Measurements from ENCODE around the gene RAB5B. TPM values are rescaled to one million over a fixed set of nuclear protein-coding genes. Genes with fewer than 3 reads are reported as not detected.

The RAB5B gene
- total and polyA plus RNA-seq, 2 donors (not counting 3 experiments of a cell fraction or from before 2014, with no cell fraction given), result 103 to 105 TPM

- no peak for TF ChIP-seq POLR2AphosphoS5 (IDR thresholded peaks at IDR 0.05; ENCODE audit: insufficient read depth, low read depth, low read length)
- TF ChIP-seq GATA2 (IDR thresholded peaks at IDR 0.05; ENCODE audit: insufficient read depth, insufficient read length, low read depth, low read length), result no peak
- TF ChIP-seq MAX (IDR thresholded peaks at IDR 0.05; ENCODE audit: insufficient read depth, insufficient read length), result no peak
- intact Hi-C loops (cut with micrococcal nuclease) (no loop called here), dilution Hi-C loops (cut with MboI; ENCODE audit: extremely low pct_ligation_motif_present, low sequenced_read_pairs) (no loop called here)
- no peaks in the 10 kb centered on the region for H4K20me1 ChIP-seq (replicated peaks; ENCODE audit: control insufficient read depth, extremely low read depth, insufficient read depth, low read length)
- H3K27me3 ChIP-seq (ENCODE audit: control insufficient read depth in 2 of 2, insufficient read depth in 2 of 2, low read length in 2 of 2), result no peaks in the 10 kb centered on the region
- no peaks in the 10 kb centered on the region for H3K9me3 ChIP-seq (replicated peaks; ENCODE audit: control insufficient read depth, insufficient read depth, low read length)
- no peak overlapping the region for H3K4me2 ChIP-seq (ENCODE audit: insufficient read depth, low read length)
- peaks cover 2 to 9% of the 10 kb centered on the region in 2 experiments for H3K36me3 ChIP-seq (ENCODE audit: control insufficient read depth in 2 of 2, extremely low read depth in 1 of 2, insufficient read depth in 2 of 2, low read length in 2 of 2)
- DNase-seq (ENCODE audit: low read depth, low spot score), result no peak
- peaks cover 3% of the 10 kb centered on the region for H3K79me2 ChIP-seq (ENCODE audit: control insufficient read depth, insufficient read depth, low read length)
- H3K27ac ChIP-seq (ENCODE audit: insufficient read depth, low read depth, low read length), result no peak overlapping the region
- no TSS peak for BruUV-seq (replicated peaks)
- ChIA-PET POLR2A (no interaction called here), CTCF (interaction anchor here (0.7 to 1.7 kb wide), 4 partner anchors 8 to 41 kb away, joined by 3 to 11 read pairs (median 6); no protein-coding TSS in a partner anchor)
- H3K9me1 ChIP-seq (replicated peaks; ENCODE audit: control insufficient read depth, extremely low read depth, insufficient read depth, low read length), result no peaks in the 10 kb centered on the region
- no peak overlapping the region for H2AFZ ChIP-seq (ENCODE audit: low read depth, low read length)
- H3K4me1 ChIP-seq (ENCODE audit: control insufficient read depth, extremely low read depth, insufficient read depth, low read length), result peaks cover 6% of the 10 kb centered on the region
- H3K9ac ChIP-seq (replicated peaks; ENCODE audit: extremely low read depth, insufficient read depth, low read length), result no peak overlapping the region
- H3K4me3 ChIP-seq (replicated peaks in 1 of 3; ENCODE audit: insufficient read depth in 1 of 3, low read depth in 1 of 3, low read length in 3 of 3), result no peak overlapping the region
- FAIRE-seq, result no peak
Measured at GRCh38 chr12:56037161-56037560, 63.3 kb downstream of the RAB5B start.

- Histone ChIP-seq H3K36me3 (ENCODE audit: control insufficient read depth in 2 of 2, extremely low read depth in 1 of 2, insufficient read depth in 2 of 2, low read length in 2 of 2) (peaks cover 0 to 7% of the 10 kb centered on the region in 2 experiments), H3K9me3 (replicated peaks; ENCODE audit: control insufficient read depth, insufficient read depth, low read length) (no peaks in the 10 kb centered on the region), H3K27ac (ENCODE audit: insufficient read depth, low read depth, low read length) (no peak overlapping the region), H4K20me1 (replicated peaks; ENCODE audit: control insufficient read depth, extremely low read depth, insufficient read depth, low read length) (peaks cover 2% of the 10 kb centered on the region), H3K4me2 (ENCODE audit: insufficient read depth, low read length) (no peak overlapping the region), H2AFZ (ENCODE audit: low read depth, low read length) (no peak overlapping the region), H3K9me1 (replicated peaks; ENCODE audit: control insufficient read depth, extremely low read depth, insufficient read depth, low read length) (no peaks in the 10 kb centered on the region), H3K9ac (replicated peaks; ENCODE audit: extremely low read depth, insufficient read depth, low read length) (no peak overlapping the region), H3K27me3 (ENCODE audit: control insufficient read depth in 2 of 2, insufficient read depth in 2 of 2, low read length in 2 of 2) (no peaks in the 10 kb centered on the region), H3K4me3 (replicated peaks in 1 of 3; ENCODE audit: insufficient read depth in 1 of 3, low read depth in 1 of 3, low read length in 3 of 3) (no peak overlapping the region), H3K79me2 (ENCODE audit: control insufficient read depth, insufficient read depth, low read length) (peaks cover 13% of the 10 kb centered on the region), H3K4me1 (ENCODE audit: control insufficient read depth, extremely low read depth, insufficient read depth, low read length) (peaks cover 10% of the 10 kb centered on the region)
- POLR2A ChIA-PET, result no interaction called here
- intact Hi-C loops (cut with micrococcal nuclease) (no loop called here), dilution Hi-C loops (cut with MboI; ENCODE audit: extremely low pct_ligation_motif_present, low sequenced_read_pairs) (no loop called here)
- FAIRE-seq (no peak), DNase-seq (ENCODE audit: low read depth, low spot score) (no peak)
- CTCF ChIA-PET, result interaction anchor here (0.7 to 1.7 kb wide), 4 partner anchors 9 to 42 kb away, joined by 3 to 11 read pairs (median 6); no protein-coding TSS in a partner anchor
- TF ChIP-seq CTCF (IDR thresholded peaks at IDR 0.05; ENCODE audit: extremely low read depth in 1 of 2, insufficient read depth in 1 of 2, low read depth in 1 of 2, low read length in 2 of 2) (no peak), POLR2A (IDR thresholded peaks at IDR 0.05; ENCODE audit: low read depth, low read length) (no peak), EZH2 (IDR thresholded peaks at IDR 0.05; ENCODE audit: borderline replicate concordance, low read depth, low read length, severe bottlenecking) (no peak), GATA2 (IDR thresholded peaks at IDR 0.05; ENCODE audit: insufficient read depth, insufficient read length, low read depth, low read length) (no peak)
- BruUV-seq (replicated peaks), result no TSS peak
Measured at GRCh38 chr12:56038022-56038655, 64.3 kb downstream of the RAB5B start.

All from endothelial cell of umbilical vein (primary cell).